Right kidney (tissue), 1 donor: Measurements from ENCODE around the gene ADSS1.
A peak's percentile ranks its signal among the peaks of the same experiment; 100 is the strongest.

Experiments
- DNase-seq: peaks from one replicate; pipeline ENCODE4 v3.0.0-alpha.2; 2016

The ADSS1 gene

DNA sequence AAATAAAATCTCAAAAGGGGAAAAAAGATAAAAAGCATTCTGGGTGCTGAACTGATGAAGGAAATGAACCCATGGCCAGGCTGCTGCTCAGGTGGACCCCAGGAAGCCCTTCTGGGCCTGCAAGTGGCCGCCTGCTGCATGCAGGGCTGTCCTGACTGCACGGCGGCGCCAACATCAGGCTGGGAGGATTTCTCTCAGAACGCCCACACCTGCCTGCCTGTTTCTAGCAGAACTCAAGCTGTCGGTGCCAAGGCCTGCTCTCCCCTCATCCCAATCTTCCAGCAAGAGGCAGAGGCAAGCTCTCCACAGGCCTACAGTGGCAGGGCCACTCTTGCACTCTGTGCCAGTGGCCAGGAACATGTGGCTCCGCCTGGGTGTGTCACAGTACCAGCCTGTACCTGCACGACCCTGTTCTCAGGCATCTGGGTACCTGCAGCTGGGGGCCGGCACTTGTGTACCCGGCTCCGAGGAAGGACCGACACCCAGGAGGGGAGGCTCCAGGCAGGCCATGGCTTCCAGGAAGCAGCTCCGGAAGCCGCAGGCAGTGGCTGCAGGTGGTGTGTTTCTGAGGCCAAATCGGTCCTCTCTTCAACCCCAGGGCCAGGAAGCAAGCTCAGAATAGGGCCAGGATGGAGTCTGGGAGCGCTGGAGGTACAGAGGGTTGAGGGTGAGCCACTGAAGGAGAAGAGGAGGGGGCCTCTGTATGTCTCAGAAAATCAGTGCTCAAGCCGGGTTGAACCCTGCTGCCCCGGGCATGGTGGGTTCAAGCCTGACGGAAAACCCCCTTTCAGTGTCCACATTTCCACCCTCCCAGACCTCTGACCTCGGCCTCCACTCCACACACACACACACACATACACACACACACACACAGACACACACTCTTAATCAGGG lies 37.2 kb upstream of the ADSS1 start:
- no peak for DNase-seq

GRCh38 chr14:104687601-104688504 lies 36.2 kb upstream of the ADSS1 start:
- peak; percentile 69 for DNase-seq

- DNase-seq = no peak
These were observed 35.4 kb upstream of the ADSS1 start for GRCh38 chr14:104688505-104689108.

- DNase-seq = peak; percentile 78
These were observed 34.7 kb upstream of the ADSS1 start, which contains the start of gene INF2 for GRCh38 chr14:104689109-104689880. INF2 (plus strand) TSS chr14:104689618; CDS start chr14:104701366, 11,748 bp downstream.

GRCh38 chr14:104689881-104690711 lies 33.9 kb upstream of the ADSS1 start:
- DNase-seq = peak; percentile 66

GRCh38 chr14:104690861-104691455 lies 33.1 kb upstream of the ADSS1 start:
- no peak for DNase-seq

GRCh38 chr14:104691546-104692260 lies 32.3 kb upstream of the ADSS1 start:
- no peak for DNase-seq

GRCh38 chr14:104692261-104692938 lies 31.6 kb upstream of the ADSS1 start:
- DNase-seq = no peak

- no peak for DNase-seq
These were observed 31.1 kb upstream of the ADSS1 start for GRCh38 chr14:104692939-104693315.

DNA sequence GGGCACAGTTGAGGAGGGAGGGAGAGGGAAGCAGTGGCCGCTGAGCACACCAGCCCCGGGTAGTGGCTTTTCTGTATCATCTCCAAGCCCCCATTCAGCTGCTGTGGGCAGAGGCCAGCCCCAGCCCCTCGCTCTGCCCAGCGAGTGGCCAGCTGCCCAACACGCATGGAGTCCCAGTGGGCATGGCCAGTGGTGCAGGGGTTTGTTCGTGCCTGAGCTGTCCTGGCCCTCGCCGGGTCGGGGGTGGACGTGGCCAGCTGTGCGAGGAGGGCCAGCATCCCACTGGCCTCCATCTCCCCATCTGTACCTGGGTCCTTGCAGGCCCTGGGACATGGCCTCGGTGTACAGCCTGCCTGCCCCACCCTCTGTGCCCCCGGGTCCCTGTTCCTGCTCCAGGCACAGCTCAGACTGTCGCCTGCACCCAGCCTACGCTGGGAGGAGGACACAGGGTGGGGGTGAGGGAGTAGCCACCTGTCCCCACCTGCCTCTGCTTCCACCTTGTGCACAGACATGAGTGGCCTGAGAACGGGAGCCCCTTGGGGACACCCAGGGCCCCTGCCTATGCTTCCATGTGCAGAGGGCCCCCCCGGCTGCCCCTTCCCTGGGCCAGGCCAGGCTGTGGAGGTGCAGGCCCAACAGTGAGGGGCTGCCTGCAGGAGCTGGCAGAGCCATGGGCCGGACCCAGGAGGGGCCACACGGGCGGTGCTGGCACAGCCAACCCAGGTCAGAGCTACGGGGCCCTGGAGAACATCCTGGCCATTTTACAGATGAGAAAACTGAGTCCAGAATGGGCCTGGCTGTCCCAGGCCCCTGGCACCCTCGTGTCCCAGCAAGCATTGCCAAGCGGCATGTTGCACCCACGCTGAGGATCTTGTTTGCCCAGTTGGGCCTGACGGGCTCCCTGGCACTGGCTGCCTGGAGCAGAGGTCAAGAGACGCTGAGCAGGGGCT lies 30.3 kb upstream of the ADSS1 start:
- DNase-seq = no peak

DNA sequence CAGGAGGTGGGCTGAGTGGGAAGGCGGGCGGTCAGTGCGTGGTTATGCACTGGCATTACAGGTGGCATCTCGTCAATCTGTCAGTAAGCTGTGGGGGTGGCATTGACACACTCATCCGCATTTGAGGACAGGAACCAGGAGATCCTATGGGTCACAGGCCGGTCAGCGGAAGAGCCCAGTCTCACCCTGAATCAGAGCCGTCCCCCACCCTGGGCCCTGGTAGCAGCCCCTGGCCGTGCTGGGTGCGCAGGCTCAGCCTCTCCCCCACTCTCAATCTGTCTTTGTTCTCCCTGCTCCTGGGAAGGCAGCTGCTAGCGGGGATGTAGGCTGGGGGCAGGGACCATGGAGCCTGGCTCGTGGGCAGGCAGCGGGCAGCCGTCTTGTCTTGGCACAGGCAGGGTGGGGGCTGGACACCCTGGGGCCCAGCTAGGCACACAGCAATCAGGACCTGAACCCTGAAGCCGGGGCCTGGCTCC lies 29.5 kb upstream of the ADSS1 start:
- DNase-seq = peak; percentile 57

GRCh38 chr14:104694991-104695659 lies 28.9 kb upstream of the ADSS1 start:
- DNase-seq = no peak

GRCh38 chr14:104695660-104696000 lies 28.4 kb upstream of the ADSS1 start:
- DNase-seq = no peak

DNA sequence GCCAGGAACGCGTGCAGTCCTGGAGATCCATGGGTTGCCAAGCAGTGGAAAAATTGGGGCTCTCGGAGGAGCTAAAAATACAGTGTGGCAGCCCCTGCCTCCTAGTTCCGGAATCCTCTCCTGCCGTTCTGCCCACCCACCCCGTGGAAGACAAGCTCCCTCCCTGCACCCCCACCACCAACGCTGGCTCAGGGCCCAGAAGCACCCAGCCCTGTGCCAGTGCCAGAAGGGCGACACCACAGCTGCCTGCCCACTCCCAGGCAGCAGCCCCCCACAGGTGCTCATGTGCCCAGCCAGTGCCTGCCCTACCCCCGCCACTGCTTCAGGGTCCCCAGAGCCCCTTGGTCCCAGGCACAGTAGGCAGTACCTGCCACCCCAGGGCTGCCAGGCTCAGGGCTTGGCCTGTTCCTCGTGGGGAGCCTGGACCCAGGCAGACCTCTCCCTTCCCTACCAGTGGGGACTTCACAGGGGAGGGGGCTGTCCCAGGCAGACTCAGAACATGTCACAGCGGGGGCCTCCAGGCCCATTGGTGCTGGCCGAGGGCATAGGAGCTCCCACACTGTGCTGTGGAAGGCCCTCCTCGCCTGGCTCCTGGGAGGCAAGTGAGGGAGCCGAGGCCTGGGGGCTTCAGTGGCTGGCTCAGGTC lies 27.2 kb upstream of the ADSS1 start:
- DNase-seq = no peak

DNA sequence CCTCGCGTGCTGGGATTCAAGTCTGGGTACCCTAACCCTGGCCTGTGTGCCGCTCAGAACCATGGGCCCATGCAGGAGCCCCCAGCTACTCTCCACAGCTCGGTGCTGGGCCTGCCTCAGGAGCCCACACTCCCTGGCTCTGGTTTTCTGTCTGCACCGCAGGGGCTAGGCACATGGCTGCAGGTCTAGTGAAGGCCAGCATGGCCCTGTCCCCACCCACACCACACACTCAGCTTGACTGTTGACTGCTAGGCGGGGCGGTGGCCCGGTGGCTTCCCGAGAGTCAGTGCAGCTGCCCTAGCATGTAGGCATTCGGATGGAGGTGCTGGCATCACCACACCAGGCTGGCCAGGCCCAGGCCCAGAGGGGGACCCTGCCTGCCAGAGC lies 26.7 kb upstream of the ADSS1 start:
- DNase-seq = no peak

- DNase-seq = no peak
These were observed 26.0 kb upstream of the ADSS1 start for GRCh38 chr14:104697892-104698583.
